K562 (cell line): ENCODE results near the gene TTLL12. TPM values are rescaled to one million over a fixed set of nuclear protein-coding genes. Genes with fewer than 3 reads are reported as not detected.
A peak's percentile ranks its signal among the peaks of the same experiment; 100 is the strongest.

ENCODE experiments used
- C11orf30 ChIP-seq: fragments of 450-650 bp; IDR thresholded peaks from 2 replicates; pipeline ENCODE4 v1.6.1; 2016; ENCODE audit warnings: low read depth, mild to moderate bottlenecking
- CBX3 ChIP-seq, 2 experiments: IDR thresholded peaks; 1 replicate in 1 of 2; 2 replicates in 1 of 2; pipeline ENCODE4 v1.6.1; 2012; ENCODE audit warnings: inconsistent platforms in 2 of 2, low read length in 2 of 2, borderline replicate concordance in 1 of 2, control low read depth in 1 of 2
- DMBX1 ChIP-seq: fragments of 250-450 bp; sonication (Bioruptor Pico); IDR thresholded peaks from 2 replicates; pipeline ENCODE4 v1.8.0; 2022; ENCODE audit warnings: inconsistent platforms, mild to moderate bottlenecking, moderate library complexity, borderline replicate concordance
- DPF2 ChIP-seq: fragments of 450-650 bp; IDR thresholded peaks from 2 replicates; pipeline ENCODE4 v1.6.1; 2016
- EP400 ChIP-seq: fragments of 450-650 bp; IDR thresholded peaks from 2 replicates; pipeline ENCODE4 v1.6.1; 2017; ENCODE audit warnings: antibody characterized with exemption, mild to moderate bottlenecking, moderate library complexity
- ETV5 ChIP-seq: sonication (generic); formaldehyde crosslinking; IDR thresholded peaks from 2 replicates; pipeline ENCODE4 v1.4.0; 2020; ENCODE audit warnings: low read depth, mild to moderate bottlenecking, missing genetic modification reagents
- MAX ChIP-seq: sonication (generic); formaldehyde crosslinking; IDR thresholded peaks from 2 replicates; pipeline ENCODE4 v1.9.0; 2022; ENCODE audit warnings: mild to moderate bottlenecking, missing genetic modification reagents
- MAZ ChIP-seq, 2 experiments: fragments of 450-650 bp in 1 of 2; sonication (generic) in 1 of 2; formaldehyde crosslinking; IDR thresholded peaks in 1 of 2; conservative IDR thresholded peaks in 1 of 2; 2 replicates each; pipeline versions ENCODE4 v1.4.0 to v1.5.0; 2020; ENCODE audit warnings: mild to moderate bottlenecking in 1 of 2, missing genetic modification reagents in 1 of 2
- MYC ChIP-seq, 2 experiments: fragments of 250-450 bp in 1 of 2; sonication (Bioruptor Pico) in 1 of 2; IDR thresholded peaks; 2 replicates each; pipeline versions ENCODE4 v1.5.1 to v1.6.1; 2012 to 2021; ENCODE audit warnings: low read depth in 2 of 2, borderline replicate concordance in 1 of 2, improper control_type of control experiment in 1 of 2, low read length in 1 of 2, mild to moderate bottlenecking in 1 of 2, moderate library complexity in 1 of 2
- NCOA6 ChIP-seq: fragments of 450-650 bp; IDR thresholded peaks from 2 replicates; pipeline ENCODE4 v1.6.1; 2017; ENCODE audit warnings: mild to moderate bottlenecking
- POLR2B ChIP-seq: fragments of 450-650 bp; IDR thresholded peaks from 2 replicates; pipeline ENCODE4 v1.6.1; 2018; ENCODE audit warnings: low read depth; ENCODE audit not compliant: partially characterized antibody
- SMAD1 ChIP-seq: fragments of 150-350 bp; IDR thresholded peaks from 2 replicates; pipeline ENCODE4 v1.6.1; 2014; ENCODE audit warnings: low read length, low read depth; ENCODE audit not compliant: partially characterized antibody
- SP1 ChIP-seq: sonication (generic); formaldehyde crosslinking; IDR thresholded peaks from 2 replicates; pipeline ENCODE4 v1.8.1; 2022; ENCODE audit warnings: mild to moderate bottlenecking, missing genetic modification reagents
- VEZF1 ChIP-seq: fragments of 200-800 bp; sonication (Bioruptor generic); IDR thresholded peaks from 2 replicates; pipeline ENCODE4 v1.6.1; 2017; ENCODE audit warnings: missing genetic modification characterization, missing compliant biosample characterization
- XRCC4 ChIP-seq: IDR thresholded peaks from one replicate; pipeline ENCODE4 v1.6.1; 2011; ENCODE audit not compliant: insufficient read depth, insufficient read length; ENCODE audit errors: extremely low read depth
- XRCC5 ChIP-seq: fragments of 200-400 bp; formaldehyde crosslinking; IDR thresholded peaks from 2 replicates; pipeline ENCODE4 v1.6.1; 2017; ENCODE audit warnings: low read depth, mild to moderate bottlenecking, low read length
- polyA plus RNA-seq, 8 experiments: library from polyadenylated mRNA; depleted of rRNA in 4 of 8; stranded (reverse) in 5 of 8; unstranded in 3 of 8; fragments of >200 nt; fragmentation: Nextera tagmentation in 2 of 8; fragmentation: Illumina TruSeq in 1 of 8; extraction: Ambion mirVana in 2 of 8; extraction: Trizol in 1 of 8; gene quantifications; 2 replicates each; pipeline versions ENCODE4 v1.2.1 to v1.2.3, GENCODE V29; 2011 to 2014; ENCODE audit warnings: inconsistent platforms in 1 of 8, missing spikeins in 1 of 8
- total RNA-seq, 7 experiments: library from RNA; depleted of rRNA in 6 of 7; stranded (reverse); fragments of >200 nt in 6 of 7; fragmentation: Illumina TruSeq in 2 of 7; extraction: Trizol in 2 of 7; gene quantifications; 2 replicates each; pipeline versions ENCODE4 v1.2.1 to v1.2.3, GENCODE V29; 2011 to 2021; ENCODE audit warnings: low replicate concordance in 1 of 7
- TF ChIP-seq, protein P1 (sequence below), 2 experiments: fragments of 450-650 bp in 1 of 2; IDR thresholded peaks; 2 replicates each; pipeline ENCODE4 v1.6.1; 2011 to 2017; ENCODE audit warnings: low read depth in 2 of 2, antibody characterized with exemption in 1 of 2, borderline replicate concordance in 1 of 2, low read length in 1 of 2, mild to moderate bottlenecking in 1 of 2, mixed read lengths in 1 of 2; ENCODE audit not compliant: control insufficient read depth in 1 of 2
- TF ChIP-seq, protein P2 (sequence below), 2 experiments: IDR thresholded peaks; 2 replicates each; pipeline ENCODE4 v1.6.1; 2012; ENCODE audit warnings: improper control_type of control experiment in 2 of 2, low read depth in 2 of 2, low read length in 2 of 2, borderline replicate concordance in 1 of 2

TTLL12 gene
- total and polyA plus RNA-seq, 9 of the 15 experiments (the other 6 are each of a cell fraction or from before 2014, with no cell fraction given), result 1.3 to 128 (median 43.0) TPM

GRCh38 chr22:43187171-43188099, 501 bp upstream of the TTLL12 start (continued):
- TF ChIP-seq MYC (IDR thresholded peaks at IDR 0.05; ENCODE audit: low read depth, low read length) (peak; percentile 75), MYC (CRISPR knock-in tag; IDR thresholded peaks at IDR 0.05; ENCODE audit: borderline replicate concordance, low read depth) (no peak), POLR2B (peak; percentile 79), NCOA6 (peak; percentile 41; the same call in 1 of the 2 replicates), C11orf30 (peak; percentile 57), MAZ (CRISPR knock-in tag; conservative IDR thresholded peaks at IDR 0.05 in 1 of 2, IDR thresholded peaks at IDR 0.05 in 1 of 2) (peak; percentile 87 to 91), SMAD1 (peak; percentile 25), MAX (CRISPR knock-in tag) (peak; percentile 77), SP1 (CRISPR knock-in tag) (peak; percentile 67), VEZF1 (CRISPR knock-in tag) (peak; percentile 90), ETV5 (peak; percentile 52; the same call in 1 of the 2 replicates), EP400 (peak; percentile 81), CBX3 (IDR thresholded peaks at IDR 0.05; ENCODE audit: borderline replicate concordance in 1 of 2, low read length in 2 of 2) (peak in 1 of 2 experiments; percentile 34; a peak in 1 of 3 replicates), XRCC4 (no peak), XRCC5 (peak; percentile 68), DPF2 (peak; percentile 51), DMBX1 (CRISPR knock-in tag) (no peak)
- TF ChIP-seq, protein P1, sequence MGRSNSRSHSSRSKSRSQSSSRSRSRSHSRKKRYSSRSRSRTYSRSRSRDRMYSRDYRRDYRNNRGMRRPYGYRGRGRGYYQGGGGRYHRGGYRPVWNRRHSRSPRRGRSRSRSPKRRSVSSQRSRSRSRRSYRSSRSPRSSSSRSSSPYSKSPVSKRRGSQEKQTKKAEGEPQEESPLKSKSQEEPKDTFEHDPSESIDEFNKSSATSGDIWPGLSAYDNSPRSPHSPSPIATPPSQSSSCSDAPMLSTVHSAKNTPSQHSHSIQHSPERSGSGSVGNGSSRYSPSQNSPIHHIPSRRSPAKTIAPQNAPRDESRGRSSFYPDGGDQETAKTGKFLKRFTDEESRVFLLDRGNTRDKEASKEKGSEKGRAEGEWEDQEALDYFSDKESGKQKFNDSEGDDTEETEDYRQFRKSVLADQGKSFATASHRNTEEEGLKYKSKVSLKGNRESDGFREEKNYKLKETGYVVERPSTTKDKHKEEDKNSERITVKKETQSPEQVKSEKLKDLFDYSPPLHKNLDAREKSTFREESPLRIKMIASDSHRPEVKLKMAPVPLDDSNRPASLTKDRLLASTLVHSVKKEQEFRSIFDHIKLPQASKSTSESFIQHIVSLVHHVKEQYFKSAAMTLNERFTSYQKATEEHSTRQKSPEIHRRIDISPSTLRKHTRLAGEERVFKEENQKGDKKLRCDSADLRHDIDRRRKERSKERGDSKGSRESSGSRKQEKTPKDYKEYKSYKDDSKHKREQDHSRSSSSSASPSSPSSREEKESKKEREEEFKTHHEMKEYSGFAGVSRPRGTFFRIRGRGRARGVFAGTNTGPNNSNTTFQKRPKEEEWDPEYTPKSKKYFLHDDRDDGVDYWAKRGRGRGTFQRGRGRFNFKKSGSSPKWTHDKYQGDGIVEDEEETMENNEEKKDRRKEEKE (IDR thresholded peaks at IDR 0.05; ENCODE audit: borderline replicate concordance in 1 of 2, control insufficient read depth in 1 of 2, low read depth in 2 of 2, low read length in 1 of 2), result 0 out of 4 replicates have a peak, but pooled peaks of 1 of the 2 experiments have one; percentile 64
- TF ChIP-seq, protein P2, sequence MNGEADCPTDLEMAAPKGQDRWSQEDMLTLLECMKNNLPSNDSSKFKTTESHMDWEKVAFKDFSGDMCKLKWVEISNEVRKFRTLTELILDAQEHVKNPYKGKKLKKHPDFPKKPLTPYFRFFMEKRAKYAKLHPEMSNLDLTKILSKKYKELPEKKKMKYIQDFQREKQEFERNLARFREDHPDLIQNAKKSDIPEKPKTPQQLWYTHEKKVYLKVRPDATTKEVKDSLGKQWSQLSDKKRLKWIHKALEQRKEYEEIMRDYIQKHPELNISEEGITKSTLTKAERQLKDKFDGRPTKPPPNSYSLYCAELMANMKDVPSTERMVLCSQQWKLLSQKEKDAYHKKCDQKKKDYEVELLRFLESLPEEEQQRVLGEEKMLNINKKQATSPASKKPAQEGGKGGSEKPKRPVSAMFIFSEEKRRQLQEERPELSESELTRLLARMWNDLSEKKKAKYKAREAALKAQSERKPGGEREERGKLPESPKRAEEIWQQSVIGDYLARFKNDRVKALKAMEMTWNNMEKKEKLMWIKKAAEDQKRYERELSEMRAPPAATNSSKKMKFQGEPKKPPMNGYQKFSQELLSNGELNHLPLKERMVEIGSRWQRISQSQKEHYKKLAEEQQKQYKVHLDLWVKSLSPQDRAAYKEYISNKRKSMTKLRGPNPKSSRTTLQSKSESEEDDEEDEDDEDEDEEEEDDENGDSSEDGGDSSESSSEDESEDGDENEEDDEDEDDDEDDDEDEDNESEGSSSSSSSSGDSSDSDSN (IDR thresholded peaks at IDR 0.05; ENCODE audit: borderline replicate concordance in 1 of 2, low read depth in 2 of 2, low read length in 2 of 2), result peak; percentile 24 to 34; a peak in 1 of 4 replicates
